Osteocyte (in vitro differentiated cells): ENCODE results near the gene SRGAP2C. TPM values are rescaled to one million over a fixed set of nuclear protein-coding genes. Genes with fewer than 3 reads are reported as not detected.
"Not testable (repeated sequence)": the region's sequence is repeated elsewhere in the genome, so short reads cannot be mapped to it uniquely, and the experiment has no call there.

ENCODE experiments used
- DNase-seq: peaks from one replicate; pipeline ENCODE4 v3.0.0; 2021; ENCODE audit warnings: mixed read lengths; ENCODE audit not compliant: unreplicated experiment; ENCODE audit errors: extremely low spot score
- H3K27ac Mint-ChIP-seq: one replicate; pipeline ENCODE4 v1.8.0; 2021; ENCODE audit warnings: mild to moderate bottlenecking, mixed read lengths; ENCODE audit not compliant: unreplicated experiment
- H3K27me3 Mint-ChIP-seq: one replicate; pipeline ENCODE4 v1.8.0; 2021; ENCODE audit warnings: mixed read lengths; ENCODE audit not compliant: unreplicated experiment
- H3K36me3 Mint-ChIP-seq: one replicate; pipeline ENCODE4 v1.8.0; 2021; ENCODE audit warnings: mixed read lengths; ENCODE audit not compliant: unreplicated experiment
- H3K4me1 Mint-ChIP-seq: one replicate; pipeline ENCODE4 v1.8.0; 2021; ENCODE audit warnings: mixed read lengths; ENCODE audit not compliant: unreplicated experiment
- H3K4me3 Mint-ChIP-seq: one replicate; pipeline ENCODE4 v1.8.0; 2021; ENCODE audit warnings: mild to moderate bottlenecking, moderate library complexity, mixed read lengths; ENCODE audit not compliant: unreplicated experiment
- H3K9me3 Mint-ChIP-seq: one replicate; pipeline ENCODE4 v1.8.0; 2021; ENCODE audit warnings: mixed read lengths; ENCODE audit not compliant: unreplicated experiment
- CTCF ChIP-seq: fragments of 200-600 bp; sonication (generic); IDR thresholded peaks from 2 replicates; pipeline ENCODE4 v1.5.0; 2021; ENCODE audit warnings: antibody characterized with exemption, mild to moderate bottlenecking, moderate library complexity
- total RNA-seq: library from RNA; stranded (reverse); gene quantifications from 2 replicates; pipeline ENCODE4 v1.2.1, GENCODE V29; 2021

The SRGAP2C gene
- total RNA-seq, 1 donor from 2014 or later = 45.4 TPM

- no peaks in the 10 kb centered on the region for H3K9me3 Mint-ChIP-seq
- H3K36me3 Mint-ChIP-seq = no peaks in the 10 kb centered on the region
- peaks cover 9% of the 10 kb centered on the region for H3K4me1 Mint-ChIP-seq
- H3K27me3 Mint-ChIP-seq = no peaks in the 10 kb centered on the region
- H3K4me3 Mint-ChIP-seq = no peak overlapping the region
- H3K27ac Mint-ChIP-seq = no peak overlapping the region
- no peak for DNase-seq
- TF ChIP-seq CTCF = no peak
These were observed 232.6 kb downstream of the SRGAP2C start for GRCh38 chr1:121417325-121417923.

GRCh38 chr1:121418369-121419049 lies 233.7 kb downstream of the SRGAP2C start:
- no peaks in the 10 kb centered on the region for H3K36me3 Mint-ChIP-seq
- H3K9me3 Mint-ChIP-seq = no peaks in the 10 kb centered on the region
- TF ChIP-seq CTCF = no peak
- no peak for DNase-seq
- no peaks in the 10 kb centered on the region for H3K27me3 Mint-ChIP-seq
- H3K27ac Mint-ChIP-seq = no peak overlapping the region
- H3K4me3 Mint-ChIP-seq = no peak overlapping the region
- peaks cover 9% of the 10 kb centered on the region for H3K4me1 Mint-ChIP-seq

GRCh38 chr1:121419050-121419615 lies 234.4 kb downstream of the SRGAP2C start:
- not testable (repeated sequence) for H3K36me3 Mint-ChIP-seq, H3K27ac Mint-ChIP-seq

GRCh38 chr1:121421490-121421889 lies 236.7 kb downstream of the SRGAP2C start:
- H3K4me3 Mint-ChIP-seq, DNase-seq, H3K4me1 Mint-ChIP-seq, H3K27me3 Mint-ChIP-seq, H3K27ac Mint-ChIP-seq, H3K9me3 Mint-ChIP-seq, H3K36me3 Mint-ChIP-seq: not testable (repeated sequence)

More at GRCh38 chr1:121419050-121419615, 234.4 kb downstream of the SRGAP2C start:
- not testable (repeated sequence) for H3K27me3 Mint-ChIP-seq, H3K4me3 Mint-ChIP-seq, DNase-seq, H3K9me3 Mint-ChIP-seq, H3K4me1 Mint-ChIP-seq

- DNase-seq, H3K27me3 Mint-ChIP-seq, H3K4me1 Mint-ChIP-seq, H3K4me3 Mint-ChIP-seq, H3K27ac Mint-ChIP-seq, H3K36me3 Mint-ChIP-seq, H3K9me3 Mint-ChIP-seq: not testable (repeated sequence)
These were observed 239.2 kb downstream of the SRGAP2C start for GRCh38 chr1:121423956-121424355.

GRCh38 chr1:121433517-121433916 lies 248.7 kb downstream of the SRGAP2C start:
- H3K27ac Mint-ChIP-seq, H3K9me3 Mint-ChIP-seq, DNase-seq, H3K36me3 Mint-ChIP-seq, H3K4me3 Mint-ChIP-seq, H3K4me1 Mint-ChIP-seq: not testable (repeated sequence)
- peaks cover 28% of the 10 kb centered on the region for H3K27me3 Mint-ChIP-seq

GRCh38 chr1:121438862-121439261 lies 254.1 kb downstream of the SRGAP2C start:
- DNase-seq, H3K36me3 Mint-ChIP-seq, H3K4me3 Mint-ChIP-seq, H3K27ac Mint-ChIP-seq, H3K4me1 Mint-ChIP-seq: not testable (repeated sequence)
- Mint-ChIP-seq H3K27me3 (peaks cover 22% of the 10 kb centered on the region), H3K9me3 (peaks cover 33% of the 10 kb centered on the region)
